ENCODE results near the gene MARCHF10. TPM values are rescaled to one million over a fixed set of nuclear protein-coding genes. Genes with fewer than 3 reads are reported as not detected.

MARCHF10 gene
- total and polyA plus RNA-seq, 2 experiments from 2014 or later, result 1.8 to 2.1 TPM

DNA sequence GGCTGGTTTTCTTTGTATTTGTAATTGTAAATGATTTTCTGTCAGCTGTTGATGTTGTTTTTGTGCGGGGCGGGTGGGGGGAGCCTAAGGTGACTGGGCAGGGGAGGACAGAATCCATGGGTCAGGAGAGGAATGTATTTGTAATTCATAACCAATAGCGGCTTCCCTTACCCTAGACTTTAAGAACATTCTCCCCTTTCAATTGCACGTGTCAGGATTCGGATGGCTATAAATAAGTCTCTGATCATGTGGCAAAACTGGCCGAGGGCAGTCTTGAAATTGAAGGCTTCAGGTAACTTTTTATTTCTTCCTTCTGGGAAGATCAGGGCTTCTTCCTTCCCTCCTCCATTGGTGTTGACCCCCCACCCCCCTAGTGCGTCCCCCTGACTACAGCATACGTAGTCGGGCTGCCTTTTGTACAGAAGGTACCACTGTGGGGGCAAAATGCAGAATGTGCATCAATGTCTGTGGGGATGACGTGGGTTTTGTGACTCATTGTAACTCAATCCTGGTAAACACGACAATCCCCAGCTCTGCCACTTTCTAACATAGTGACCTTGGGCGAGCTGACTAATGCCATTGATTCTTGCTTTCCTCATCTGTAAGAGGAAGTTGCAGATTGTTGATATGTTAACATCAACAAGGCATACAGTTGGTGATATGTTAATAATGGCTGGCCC is 16.2 kb downstream of the MARCHF10 start:
- no peaks in the 10 kb centered on the region for H3K36me3 ChIP-seq (ENCODE audit: low read depth)
- no peaks in the 10 kb centered on the region for H3K79me2 ChIP-seq (ENCODE audit: insufficient read depth)
- no peaks in the 10 kb centered on the region for H4K20me1 ChIP-seq (ENCODE audit: insufficient read depth)
- H3K27me3 ChIP-seq (replicated peaks; ENCODE audit: insufficient read depth), result no peaks in the 10 kb centered on the region
- H3K9me2 ChIP-seq (ENCODE audit: insufficient read depth), result no peaks in the 10 kb centered on the region
- in situ Hi-C loops (cut with MboI), result no loop called here
- WGBS, 2 experiments (ENCODE audit: low coverage in 1 of 2, low lambda C conversion rate in 2 of 2, missing lambda C conversion rate in 2 of 2), result 55 to 56% methylated on average over 12 of the region's 12 CpGs
- peak overlapping the region; percentile 73 for H3K9ac ChIP-seq
- H3K27ac ChIP-seq, result peak overlapping the region; percentile 95
- no peaks in the 10 kb centered on the region for H3K9me3 ChIP-seq (ENCODE audit: low read depth)
- H3K4me3 ChIP-seq, result peak overlapping the region; percentile 54; the same call in 1 of the 2 replicates
- H2AFZ ChIP-seq, result no peak overlapping the region; the same call in 1 of the 2 replicates
- H3K4me2 ChIP-seq (ENCODE audit: unreplicated experiment), result peak overlapping the region; percentile 75
- peaks cover 33% of the 10 kb centered on the region for H3K4me1 ChIP-seq (ENCODE audit: insufficient read depth)
- DNase-seq, result peak; percentile 91
- peaks cover 27% of the 10 kb centered on the region for H3F3A ChIP-seq (ENCODE audit: insufficient read depth)
- TF ChIP-seq EZH2 (IDR thresholded peaks at IDR 0.05; ENCODE audit: insufficient read depth, poor library complexity, severe bottlenecking) (no peak), EZH2phosphoT487 (IDR thresholded peaks at IDR 0.05; ENCODE audit: insufficient read depth, low read depth) (no peak)

GRCh38 chr17:62791235-62791734 is 16.8 kb downstream of the MARCHF10 start:
- Histone ChIP-seq H2AFZ (peak overlapping the region; percentile 48; the same call in 1 of the 2 replicates), H3K4me1 (ENCODE audit: insufficient read depth) (peaks cover 33% of the 10 kb centered on the region), H3K4me2 (ENCODE audit: unreplicated experiment) (peak overlapping the region; percentile 75), H3K27ac (peak overlapping the region; percentile 95), H3K9me2 (ENCODE audit: insufficient read depth) (no peaks in the 10 kb centered on the region), H3F3A (ENCODE audit: insufficient read depth) (peaks cover 27% of the 10 kb centered on the region), H3K36me3 (ENCODE audit: low read depth) (no peaks in the 10 kb centered on the region), H3K27me3 (replicated peaks; ENCODE audit: insufficient read depth) (no peaks in the 10 kb centered on the region), H3K4me3 (peak overlapping the region; percentile 54), H3K9ac (peak overlapping the region; percentile 73), H3K9me3 (ENCODE audit: low read depth) (no peaks in the 10 kb centered on the region), H4K20me1 (ENCODE audit: insufficient read depth) (no peaks in the 10 kb centered on the region), H3K79me2 (ENCODE audit: insufficient read depth) (no peaks in the 10 kb centered on the region)
- WGBS, 2 experiments (ENCODE audit: low coverage in 1 of 2, low lambda C conversion rate in 2 of 2, missing lambda C conversion rate in 2 of 2), result 27 to 38% methylated on average over 6 of the region's 6 CpGs
- DNase-seq, result peak; percentile 88
- in situ Hi-C loops (cut with MboI), result no loop called here
- TF ChIP-seq EZH2phosphoT487 (IDR thresholded peaks at IDR 0.05; ENCODE audit: insufficient read depth, low read depth) (no peak), EZH2 (IDR thresholded peaks at IDR 0.05; ENCODE audit: insufficient read depth, poor library complexity, severe bottlenecking) (no peak)

DNA sequence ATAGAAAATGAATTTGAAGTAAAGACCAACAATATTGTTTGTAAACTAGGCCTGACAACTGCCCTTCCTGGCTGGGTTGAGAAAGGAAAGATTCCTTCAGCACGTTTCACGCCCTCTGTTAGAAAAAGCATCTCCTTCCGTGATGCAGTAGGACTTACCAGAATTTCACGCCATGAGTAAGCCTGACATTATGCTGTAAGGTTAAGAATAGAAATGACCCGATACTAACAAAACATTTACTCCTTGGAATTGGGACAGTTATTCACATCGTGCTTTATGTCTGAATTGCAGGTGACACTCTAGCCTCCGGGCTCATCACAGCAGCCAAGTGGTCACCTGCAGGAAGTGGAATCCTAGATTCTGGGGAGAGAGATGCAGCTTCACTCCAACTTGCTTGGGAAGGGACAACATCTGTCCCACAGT is 17.5 kb downstream of the MARCHF10 start:
- Histone ChIP-seq H3K27me3 (replicated peaks; ENCODE audit: insufficient read depth) (no peaks in the 10 kb centered on the region), H3F3A (ENCODE audit: insufficient read depth) (peaks cover 27% of the 10 kb centered on the region), H3K9me3 (ENCODE audit: low read depth) (no peaks in the 10 kb centered on the region), H3K9me2 (ENCODE audit: insufficient read depth) (no peaks in the 10 kb centered on the region), H3K79me2 (ENCODE audit: insufficient read depth) (no peaks in the 10 kb centered on the region), H3K27ac (peak overlapping the region; percentile 95), H2AFZ (peak overlapping the region; percentile 48; the same call in 1 of the 2 replicates), H3K4me3 (peak overlapping the region; percentile 54), H3K9ac (peak overlapping the region; percentile 73), H3K4me1 (ENCODE audit: insufficient read depth) (peaks cover 33% of the 10 kb centered on the region), H4K20me1 (ENCODE audit: insufficient read depth) (no peaks in the 10 kb centered on the region), H3K36me3 (ENCODE audit: low read depth) (no peaks in the 10 kb centered on the region), H3K4me2 (ENCODE audit: unreplicated experiment) (peak overlapping the region; percentile 75)
- 8 to 9% methylated on average over 7 of the region's 7 CpGs for WGBS, 2 experiments (ENCODE audit: low coverage in 1 of 2, low lambda C conversion rate in 2 of 2, missing lambda C conversion rate in 2 of 2)
- in situ Hi-C loops (cut with MboI), result no loop called here
- DNase-seq, result peak; percentile 94
- no peak for TF ChIP-seq EZH2phosphoT487 (IDR thresholded peaks at IDR 0.05; ENCODE audit: insufficient read depth, low read depth)
- no peak for TF ChIP-seq EZH2 (IDR thresholded peaks at IDR 0.05; ENCODE audit: insufficient read depth, poor library complexity, severe bottlenecking)

GRCh38 chr17:62787366-62787765 is 20.7 kb downstream of the MARCHF10 start:
- H3F3A ChIP-seq (ENCODE audit: insufficient read depth), result peaks cover 26% of the 10 kb centered on the region
- no peaks in the 10 kb centered on the region for H3K9me3 ChIP-seq (ENCODE audit: low read depth)
- in situ Hi-C loops (cut with MboI), result no loop called here
- 76 to 86% methylated on average over 2 of the region's 2 CpGs for WGBS, 2 experiments (ENCODE audit: low coverage in 1 of 2, low lambda C conversion rate in 2 of 2, missing lambda C conversion rate in 2 of 2)
- peak overlapping the region; percentile 13 for H3K4me2 ChIP-seq (ENCODE audit: unreplicated experiment)
- no peak overlapping the region for H3K4me3 ChIP-seq
- no peak for DNase-seq
- H3K36me3 ChIP-seq (ENCODE audit: low read depth), result no peaks in the 10 kb centered on the region
- no peak overlapping the region for H3K27ac ChIP-seq
- H2AFZ ChIP-seq, result no peak overlapping the region
- H3K9me2 ChIP-seq (ENCODE audit: insufficient read depth), result no peaks in the 10 kb centered on the region
- no peaks in the 10 kb centered on the region for H3K27me3 ChIP-seq (replicated peaks; ENCODE audit: insufficient read depth)
- H4K20me1 ChIP-seq (ENCODE audit: insufficient read depth), result no peaks in the 10 kb centered on the region
- H3K4me1 ChIP-seq (ENCODE audit: insufficient read depth), result peaks cover 32% of the 10 kb centered on the region
- TF ChIP-seq EZH2phosphoT487 (IDR thresholded peaks at IDR 0.05; ENCODE audit: insufficient read depth, low read depth), result no peak
- no peak for TF ChIP-seq EZH2 (IDR thresholded peaks at IDR 0.05; ENCODE audit: insufficient read depth, poor library complexity, severe bottlenecking)
- H3K9ac ChIP-seq, result no peak overlapping the region
- no peaks in the 10 kb centered on the region for H3K79me2 ChIP-seq (ENCODE audit: insufficient read depth)
